Mononuclear cell (primary cell): ENCODE data around the gene GMDS. TPM values are rescaled to one million over a fixed set of nuclear protein-coding genes. Genes with fewer than 3 reads are reported as not detected.

Experiments
- H3K27me3 ChIP-seq: 2 replicates; pipeline ENCODE4 v1.6.0; 2011; ENCODE audit warnings: low read length, control low read depth; ENCODE audit not compliant: insufficient read depth
- H3K4me1 ChIP-seq: 2 replicates; pipeline ENCODE4 v1.5.1; 2011; ENCODE audit warnings: mild to moderate bottlenecking, low read length, control low read depth; ENCODE audit not compliant: insufficient read depth
- H3K4me3 ChIP-seq: 2 replicates; pipeline ENCODE4 v1.5.1; 2011; ENCODE audit warnings: mild to moderate bottlenecking, low read length, moderate library complexity
- H3K9me3 ChIP-seq: 2 replicates; pipeline ENCODE4 v1.5.1; 2011; ENCODE audit warnings: low read depth, mild to moderate bottlenecking, control low read depth, low read length
- total RNA-seq: library from RNA; depleted of rRNA; stranded (reverse); fragments of >200 nt; gene quantifications from one replicate; pipeline ENCODE4 v1.2.3, GENCODE V29; 2012

The GMDS gene
- total RNA-seq, 1 donor, result 10.6 TPM

DNA sequence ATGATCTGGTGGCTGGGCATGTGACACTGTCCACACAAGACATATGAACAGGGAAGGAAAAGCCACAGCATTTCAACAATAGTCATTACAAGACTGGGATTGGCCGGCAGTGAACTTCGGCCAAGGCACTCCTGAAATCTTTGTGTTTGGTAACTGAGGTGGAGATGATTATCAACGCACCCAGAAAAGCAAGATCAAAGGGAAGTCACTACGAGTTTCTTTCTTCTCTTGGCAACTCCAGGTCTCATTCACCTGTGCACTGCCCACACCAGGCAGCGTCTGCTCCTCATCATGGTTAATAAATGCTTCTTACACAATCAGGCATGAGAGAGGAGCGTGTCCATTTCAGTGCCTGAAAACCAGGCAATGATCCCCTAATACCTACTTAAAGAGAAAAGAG lies 656.2 kb downstream of the GMDS start:
- no peak overlapping the region for H3K4me3 ChIP-seq
- no peaks in the 10 kb centered on the region for H3K27me3 ChIP-seq
- H3K9me3 ChIP-seq, result no peaks in the 10 kb centered on the region
- H3K4me1 ChIP-seq, result no peaks in the 10 kb centered on the region

DNA sequence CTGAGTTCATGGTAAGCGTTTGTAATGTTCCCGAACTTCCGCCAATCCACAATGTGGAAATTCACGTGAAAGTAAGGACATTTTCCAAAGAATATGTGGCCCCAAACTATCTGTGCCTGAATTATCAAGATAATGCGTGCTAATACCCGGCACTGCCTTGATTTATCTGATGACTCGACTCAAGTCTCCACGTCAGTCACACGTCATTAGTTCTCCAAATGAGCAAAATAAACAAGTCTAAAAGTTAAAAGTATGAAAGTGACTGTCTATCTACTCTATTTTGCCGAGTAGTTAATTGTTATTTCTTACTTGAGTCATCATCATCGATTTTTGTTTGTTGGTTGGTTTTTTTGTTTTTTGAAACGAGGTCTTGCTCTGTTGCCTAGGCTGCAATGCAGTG lies 657.4 kb downstream of the GMDS start:
- no peak overlapping the region for H3K4me3 ChIP-seq
- no peaks in the 10 kb centered on the region for H3K9me3 ChIP-seq
- H3K27me3 ChIP-seq, result no peaks in the 10 kb centered on the region
- H3K4me1 ChIP-seq, result no peaks in the 10 kb centered on the region

DNA sequence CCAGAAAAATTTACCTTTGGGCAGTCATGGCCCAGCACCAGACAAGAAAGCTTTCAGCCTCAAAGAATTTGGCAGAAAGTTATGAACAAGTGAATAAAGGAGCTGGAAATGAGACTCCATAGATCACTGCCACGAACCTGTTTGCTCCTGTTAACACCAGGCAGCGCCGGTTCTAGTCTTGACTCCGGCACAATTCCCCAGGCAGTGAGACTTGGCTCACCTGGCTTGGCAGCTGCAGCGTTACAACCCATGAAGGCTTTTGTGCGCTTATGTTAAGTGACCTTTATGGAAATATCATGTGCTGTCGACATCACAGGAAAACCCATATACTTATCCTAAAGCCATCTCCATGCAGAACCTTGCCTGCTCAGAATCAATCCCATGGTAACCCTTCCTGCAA lies 657.9 kb downstream of the GMDS start:
- Histone ChIP-seq H3K9me3 (no peaks in the 10 kb centered on the region), H3K27me3 (no peaks in the 10 kb centered on the region), H3K4me1 (no peaks in the 10 kb centered on the region), H3K4me3 (no peak overlapping the region)

DNA sequence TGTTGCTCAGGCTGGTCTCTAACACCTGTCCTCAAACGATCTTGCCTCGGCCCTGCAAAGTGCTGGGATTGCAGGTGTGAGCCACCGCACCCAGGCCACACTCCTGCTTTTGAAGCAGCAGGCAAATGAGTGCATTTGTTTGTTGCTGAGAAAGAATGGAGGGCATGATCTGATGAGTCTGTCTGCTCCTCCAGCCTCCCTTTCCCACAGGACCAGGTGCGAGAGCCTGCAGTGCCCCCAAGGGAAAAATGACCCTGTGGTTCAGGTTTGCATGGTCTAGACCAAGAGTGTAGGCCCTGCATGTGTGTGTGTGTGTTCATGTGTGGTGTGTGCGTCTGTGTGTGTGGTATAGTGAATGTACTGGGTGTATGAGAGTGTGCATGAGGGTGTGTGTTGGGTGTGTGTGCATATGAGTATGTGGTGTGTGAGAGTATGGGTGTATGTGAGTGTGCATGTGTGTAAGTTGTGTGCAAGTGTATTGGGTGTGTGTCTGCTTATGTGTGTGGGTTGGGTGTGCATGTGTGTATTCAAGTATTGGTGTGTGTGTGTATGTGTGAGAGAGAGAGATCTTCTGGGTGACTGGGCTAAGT lies 658.4 kb downstream of the GMDS start:
- Histone ChIP-seq H3K4me1 (no peaks in the 10 kb centered on the region), H3K9me3 (no peaks in the 10 kb centered on the region), H3K27me3 (no peaks in the 10 kb centered on the region), H3K4me3 (no peak overlapping the region)

DNA sequence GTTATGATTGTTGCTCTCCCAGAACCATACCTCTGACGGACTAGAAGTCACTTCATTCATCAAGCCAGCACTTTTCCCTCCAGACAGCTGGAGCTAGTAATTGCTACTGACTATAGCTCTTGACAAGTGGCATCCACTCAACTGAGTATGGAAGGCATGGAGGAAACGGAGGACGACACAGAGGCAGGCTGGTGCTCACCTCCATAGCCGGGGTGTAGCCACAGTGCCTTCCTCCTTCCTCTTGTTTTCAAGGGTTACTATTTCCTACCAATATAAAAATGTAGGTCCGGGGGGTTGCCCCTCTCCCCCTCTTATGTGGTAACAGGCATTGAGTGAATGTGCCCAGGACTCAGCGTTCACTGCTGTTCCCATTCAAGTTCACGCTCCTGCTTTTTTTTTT lies 659.1 kb downstream of the GMDS start:
- no peak overlapping the region for H3K4me3 ChIP-seq
- no peaks in the 10 kb centered on the region for H3K9me3 ChIP-seq
- H3K27me3 ChIP-seq, result no peaks in the 10 kb centered on the region
- H3K4me1 ChIP-seq, result no peaks in the 10 kb centered on the region

DNA sequence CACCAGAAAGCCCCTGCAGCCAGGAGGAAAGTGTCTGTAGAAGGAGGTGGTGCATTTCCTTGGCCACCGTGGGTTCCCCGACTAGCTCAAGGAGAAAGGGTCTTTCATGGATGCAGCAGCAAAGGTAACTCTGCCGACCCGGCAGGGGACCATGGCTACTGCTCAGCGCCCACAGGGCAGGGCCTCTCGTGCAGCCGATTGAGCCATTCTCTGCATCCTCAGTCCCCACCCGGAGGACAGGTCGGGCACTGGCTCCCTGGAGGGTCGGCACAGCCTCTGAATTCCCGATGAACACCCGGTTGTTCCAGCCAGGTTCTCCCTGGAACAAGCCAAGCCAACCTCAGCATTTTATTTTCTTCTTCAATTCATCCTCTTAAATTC lies 659.7 kb downstream of the GMDS start:
- Histone ChIP-seq H3K9me3 (no peaks in the 10 kb centered on the region), H3K27me3 (no peaks in the 10 kb centered on the region), H3K4me3 (no peak overlapping the region), H3K4me1 (no peaks in the 10 kb centered on the region)

DNA sequence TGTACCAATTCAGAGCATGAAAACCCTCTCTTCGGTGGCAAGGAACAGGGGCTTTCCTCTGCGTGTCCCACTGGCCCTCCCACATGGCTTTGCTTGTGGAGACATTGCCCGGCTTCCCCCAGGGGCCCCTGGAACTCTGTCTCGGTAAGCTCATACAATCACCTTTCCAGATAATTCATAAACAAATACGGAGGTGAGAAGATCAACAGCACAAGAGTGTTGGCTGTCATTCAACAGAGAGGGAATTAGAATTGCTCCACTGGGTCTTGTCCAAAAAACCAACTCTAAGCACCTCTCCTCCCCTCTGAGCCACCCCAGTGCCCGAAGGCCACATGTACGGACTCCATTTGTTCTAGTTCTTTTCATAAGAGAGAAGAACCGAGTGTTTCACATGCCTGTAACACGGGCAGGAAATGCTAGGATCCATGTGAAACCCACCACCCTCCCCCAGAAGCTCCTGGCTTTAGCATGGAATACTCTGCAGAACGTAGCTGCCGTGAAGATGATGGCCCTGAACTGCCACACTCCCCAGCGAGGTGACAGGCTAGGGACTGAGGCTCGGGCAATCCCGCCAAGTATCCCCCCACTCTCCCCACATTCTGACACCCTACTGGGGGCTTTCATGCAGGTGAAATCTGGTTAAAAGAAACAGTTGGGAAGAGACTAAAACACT lies 660.3 kb downstream of the GMDS start:
- Histone ChIP-seq H3K9me3 (no peaks in the 10 kb centered on the region), H3K4me1 (no peaks in the 10 kb centered on the region), H3K27me3 (no peaks in the 10 kb centered on the region), H3K4me3 (no peak overlapping the region)

DNA sequence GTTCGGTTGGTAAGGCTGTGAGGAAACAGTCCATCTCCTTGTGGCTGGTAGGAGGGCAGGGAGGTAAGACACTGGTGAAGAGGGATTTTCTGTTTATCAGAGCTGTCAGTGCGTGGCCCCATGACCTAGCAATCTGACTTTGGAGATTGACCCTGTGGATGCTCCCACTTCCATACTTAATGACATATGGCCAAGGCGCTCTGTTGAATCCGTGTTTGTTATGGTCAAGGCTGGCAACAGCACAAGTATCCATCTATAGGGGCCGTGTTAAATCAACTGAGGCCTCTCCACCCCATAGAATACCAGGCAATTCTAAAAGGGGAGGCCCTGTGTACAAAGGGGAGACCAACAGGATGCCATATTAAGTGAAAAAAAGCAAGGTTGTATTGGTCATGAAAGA lies 661.3 kb downstream of the GMDS start:
- Histone ChIP-seq H3K27me3 (no peaks in the 10 kb centered on the region), H3K9me3 (no peaks in the 10 kb centered on the region), H3K4me1 (no peaks in the 10 kb centered on the region), H3K4me3 (no peak overlapping the region)

DNA sequence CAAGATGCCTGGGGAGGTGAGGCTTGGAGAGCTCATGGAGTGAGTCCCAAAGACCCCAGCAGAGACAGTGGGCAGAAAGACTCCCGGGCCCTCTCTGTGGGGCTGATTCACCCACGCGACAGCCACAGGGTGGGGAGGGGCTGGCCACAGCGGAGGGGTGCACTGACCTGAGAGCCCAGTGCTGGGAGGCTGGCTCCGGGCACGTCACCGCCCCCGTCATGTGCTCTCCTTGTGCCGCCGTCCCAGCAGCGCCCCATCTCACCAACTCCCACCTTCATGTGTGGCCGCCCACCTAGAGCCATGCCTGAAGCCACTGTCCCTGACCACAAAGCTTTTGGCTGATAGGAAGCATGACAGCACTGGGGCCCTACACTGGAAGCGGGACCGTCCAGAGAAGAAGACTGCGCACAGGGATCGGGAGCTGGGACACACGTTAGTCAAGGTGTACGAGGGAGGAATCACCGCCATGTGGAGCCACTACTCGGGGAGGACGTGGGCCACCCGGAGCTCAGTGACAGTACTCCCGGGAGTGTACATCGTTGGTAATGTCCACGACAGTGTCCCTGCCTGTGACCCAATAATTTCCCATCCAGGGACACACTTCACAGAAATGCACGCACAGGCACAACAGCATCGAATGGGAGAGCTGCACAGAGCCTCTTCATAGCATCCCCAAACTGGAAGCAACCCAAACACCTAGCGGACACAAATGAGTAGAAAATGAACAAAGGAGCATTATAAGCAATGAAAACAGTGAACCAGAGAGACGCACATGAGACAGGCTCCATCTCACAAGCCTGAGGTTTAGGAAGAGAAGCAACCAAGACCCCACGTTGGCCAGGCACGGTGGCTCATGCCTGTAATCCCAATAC lies 664.0 kb downstream of the GMDS start:
- Histone ChIP-seq H3K9me3 (no peaks in the 10 kb centered on the region), H3K4me3 (no peak overlapping the region), H3K27me3 (no peaks in the 10 kb centered on the region), H3K4me1 (no peaks in the 10 kb centered on the region)

DNA sequence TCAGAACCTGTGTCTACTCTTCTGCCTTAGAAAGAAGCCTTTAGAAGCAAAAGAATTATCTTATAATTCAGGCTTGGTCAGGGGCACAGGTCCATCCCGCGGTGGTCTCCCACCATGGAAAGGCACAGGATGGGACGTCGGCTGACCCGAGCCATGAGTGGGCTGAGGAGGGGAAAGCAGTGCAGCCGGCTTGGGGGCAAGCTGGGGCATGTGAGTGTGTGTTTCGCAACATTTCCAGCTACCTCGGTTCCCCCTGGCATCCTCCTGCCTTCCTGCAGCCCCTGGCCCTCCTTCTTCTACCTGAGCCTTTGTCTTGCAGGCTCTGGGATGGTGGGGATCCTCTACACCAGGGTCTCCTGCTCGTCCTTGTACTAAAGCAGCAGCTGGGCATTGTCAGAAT lies 664.8 kb downstream of the GMDS start:
- no peak overlapping the region for H3K4me3 ChIP-seq
- H3K4me1 ChIP-seq, result no peaks in the 10 kb centered on the region
- H3K9me3 ChIP-seq, result no peaks in the 10 kb centered on the region
- H3K27me3 ChIP-seq, result no peaks in the 10 kb centered on the region

DNA sequence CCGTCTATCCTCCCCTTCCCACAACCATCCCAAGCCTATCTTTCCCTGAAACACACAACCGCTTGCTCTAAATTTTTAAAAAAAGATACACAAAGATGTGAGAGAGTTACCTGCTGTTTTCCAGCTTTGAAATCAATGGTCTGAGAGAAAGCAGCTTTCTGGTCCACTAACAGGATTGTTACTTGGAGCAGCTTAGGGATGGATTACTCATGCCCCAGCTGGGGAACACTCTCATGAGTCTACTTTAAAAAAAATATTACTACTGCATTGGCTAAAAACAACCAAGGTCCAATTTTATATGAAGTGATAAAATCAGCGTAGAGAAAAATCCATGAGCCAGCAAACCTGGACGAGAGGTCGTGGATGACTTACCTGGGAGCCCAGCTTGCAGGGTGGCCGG lies 665.3 kb downstream of the GMDS start:
- Histone ChIP-seq H3K4me3 (no peak overlapping the region), H3K9me3 (no peaks in the 10 kb centered on the region), H3K4me1 (no peaks in the 10 kb centered on the region), H3K27me3 (no peaks in the 10 kb centered on the region)

DNA sequence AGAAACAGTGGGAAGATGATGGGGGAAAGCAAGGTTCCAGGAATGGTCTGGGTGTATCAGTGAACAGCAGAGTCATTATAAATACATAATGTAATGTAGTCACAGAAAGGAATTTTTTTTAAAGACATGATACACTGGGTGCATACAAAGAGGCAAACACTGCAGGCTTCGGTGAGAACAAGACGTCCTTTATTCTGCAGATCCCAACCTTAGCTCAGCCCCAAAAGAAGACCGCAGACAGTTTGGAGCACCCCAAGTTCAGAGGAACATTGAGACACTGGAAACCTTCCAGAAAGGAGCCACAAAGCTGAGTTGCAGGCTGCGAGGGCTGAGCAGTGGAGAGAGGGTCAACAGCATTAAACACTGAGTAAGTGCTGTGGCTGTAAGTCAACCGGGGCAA lies 666.3 kb downstream of the GMDS start:
- Histone ChIP-seq H3K27me3 (no peaks in the 10 kb centered on the region), H3K9me3 (no peaks in the 10 kb centered on the region), H3K4me3 (no peak overlapping the region), H3K4me1 (no peaks in the 10 kb centered on the region)

DNA sequence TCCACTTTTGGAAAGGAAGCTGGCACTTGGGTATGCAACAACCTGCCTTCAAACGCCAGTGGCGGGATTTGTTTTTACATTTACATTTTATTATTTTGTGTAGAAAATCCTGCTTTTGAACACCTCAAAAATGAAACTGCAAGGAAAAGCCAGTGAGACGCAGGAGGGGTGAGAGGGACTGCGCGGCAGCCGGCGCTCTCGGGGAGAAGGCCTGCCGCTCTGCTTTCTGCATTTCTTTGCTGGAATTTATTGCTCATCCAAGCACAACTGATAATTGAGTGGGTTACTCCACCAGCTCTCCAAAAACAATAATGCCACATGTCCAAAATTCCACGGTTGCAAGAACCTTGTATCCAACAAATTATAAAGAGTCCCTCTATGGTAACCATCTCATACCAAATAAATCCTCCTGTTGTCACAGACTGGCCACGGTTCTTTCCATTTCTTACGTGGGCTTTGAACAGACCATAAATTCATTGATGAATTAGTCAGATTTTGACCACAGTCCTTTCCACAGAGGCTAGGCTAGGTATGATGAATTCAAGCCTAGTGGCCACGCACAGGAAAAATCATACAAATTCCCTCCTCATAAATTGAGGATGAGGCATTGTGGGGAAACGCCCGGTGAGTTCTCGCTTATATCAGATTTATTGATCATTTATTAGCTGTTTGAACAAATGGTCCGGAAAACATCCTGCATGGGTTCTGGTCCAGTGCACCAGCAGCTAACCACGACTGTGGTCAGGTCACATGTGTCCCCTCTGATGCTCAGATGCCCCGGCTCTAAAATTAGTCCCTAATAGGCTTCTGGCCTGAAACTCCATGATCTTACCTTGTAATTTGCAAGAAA lies 667.3 kb downstream of the GMDS start:
- H3K27me3 ChIP-seq, result no peaks in the 10 kb centered on the region
- H3K9me3 ChIP-seq, result no peaks in the 10 kb centered on the region
- no peak overlapping the region for H3K4me3 ChIP-seq
- H3K4me1 ChIP-seq, result no peaks in the 10 kb centered on the region

DNA sequence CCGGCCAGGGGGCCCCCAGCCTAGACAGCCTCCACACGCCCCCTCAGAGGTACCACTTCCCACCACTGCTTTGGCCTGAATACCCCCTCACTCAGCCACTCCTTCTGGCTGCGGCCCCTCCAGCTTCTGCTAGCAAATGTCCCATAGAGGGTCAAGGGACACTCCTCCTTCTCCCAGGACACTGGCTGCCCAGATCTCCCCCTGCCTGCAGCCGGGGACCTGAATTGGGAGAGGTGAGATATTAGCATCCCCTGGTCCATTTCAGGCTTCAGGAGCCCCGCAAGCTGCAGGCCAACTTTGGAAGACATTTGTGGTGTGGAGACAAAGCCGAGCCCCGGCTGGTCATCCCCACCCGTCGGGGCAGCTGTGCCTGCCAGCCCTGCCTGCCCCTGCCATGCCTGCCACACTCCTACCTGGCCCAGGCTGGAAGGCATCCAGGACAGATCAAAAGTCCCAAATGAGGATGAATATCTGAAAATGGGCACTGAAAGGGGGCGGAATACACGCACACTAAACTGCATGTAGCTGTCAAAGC lies 668.2 kb downstream of the GMDS start:
- no peaks in the 10 kb centered on the region for H3K4me1 ChIP-seq
- no peaks in the 10 kb centered on the region for H3K27me3 ChIP-seq
- no peak overlapping the region for H3K4me3 ChIP-seq
- no peaks in the 10 kb centered on the region for H3K9me3 ChIP-seq

DNA sequence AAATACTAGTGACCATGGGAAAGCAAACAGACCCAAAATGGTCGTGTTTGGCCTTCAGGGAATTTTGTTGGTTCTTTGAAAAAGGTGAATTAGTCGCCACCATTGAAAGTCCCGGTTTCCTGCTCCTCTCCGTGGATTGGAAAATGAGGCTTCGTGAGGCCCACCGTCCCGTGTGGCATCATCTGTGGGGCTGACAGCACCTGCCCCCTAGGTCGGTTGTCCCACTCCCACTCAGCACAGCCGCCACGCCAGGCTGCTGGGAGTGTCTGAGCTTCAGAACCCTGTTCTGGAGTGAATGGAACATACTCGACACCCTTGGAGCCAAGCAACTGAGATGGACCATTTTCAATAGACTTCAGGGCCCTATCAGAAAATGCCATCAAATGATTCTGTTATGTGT lies 668.7 kb downstream of the GMDS start:
- Histone ChIP-seq H3K4me1 (no peaks in the 10 kb centered on the region), H3K4me3 (no peak overlapping the region), H3K9me3 (no peaks in the 10 kb centered on the region), H3K27me3 (no peaks in the 10 kb centered on the region)
